ENCODE data around the gene MLIP. TPM values are rescaled to one million over a fixed set of nuclear protein-coding genes. Genes with fewer than 3 reads are reported as not detected.

MLIP gene
- total and polyA plus RNA-seq, 10 donors = 0.02 to 0.30 (median 0.07) TPM; not detected in 6

GRCh38 chr6:54262499-54262898 is 151.3 kb downstream of the MLIP start:
- TF ChIP-seq POLR2A (IDR thresholded peaks at IDR 0.05) (no peak), POLR2AphosphoS5 (IDR thresholded peaks at IDR 0.05) (no peak)
- Histone ChIP-seq H3K9me3 (no peaks in the 10 kb centered on the region), H3K36me3 (no peaks in the 10 kb centered on the region), H3K27me3 (replicated peaks in 1 of 7) (no peaks in the 10 kb centered on the region), H3K4me3 (no peak overlapping the region), H3K27ac (no peak overlapping the region), H3K4me1 (no peaks in the 10 kb centered on the region)
- intact Hi-C loops (cut with DNase I; ENCODE audit: low total_unique reads) = no loop called here
- 33 to 58% (median 46%) methylated on average over 1 of the region's 1 CpG for WGBS, 5 donors
- no peak for DNase-seq

DNA sequence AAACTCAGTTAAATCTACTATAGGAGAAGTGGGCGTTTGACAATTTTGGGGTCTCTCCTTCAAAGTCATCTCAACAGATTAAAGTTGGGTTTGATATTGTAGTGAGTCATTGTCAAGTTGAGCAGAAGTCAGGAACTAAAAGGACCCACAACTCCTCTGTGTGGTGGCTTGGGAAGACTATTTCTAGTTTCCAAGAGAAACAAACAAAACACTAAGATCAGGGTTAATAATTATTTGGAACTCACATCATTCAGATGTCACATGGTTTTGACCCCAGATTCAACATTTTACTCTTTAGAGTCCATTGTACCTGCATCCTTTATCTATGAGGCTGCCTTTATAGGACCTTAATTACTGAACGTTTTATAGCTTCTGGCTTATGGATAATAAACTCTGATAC is 151.7 kb downstream of the MLIP start:
- TF ChIP-seq POLR2A (IDR thresholded peaks at IDR 0.05) = no peak
- TF ChIP-seq POLR2AphosphoS5 (IDR thresholded peaks at IDR 0.05) = no peak
- TF ChIP-seq, protein P1, sequence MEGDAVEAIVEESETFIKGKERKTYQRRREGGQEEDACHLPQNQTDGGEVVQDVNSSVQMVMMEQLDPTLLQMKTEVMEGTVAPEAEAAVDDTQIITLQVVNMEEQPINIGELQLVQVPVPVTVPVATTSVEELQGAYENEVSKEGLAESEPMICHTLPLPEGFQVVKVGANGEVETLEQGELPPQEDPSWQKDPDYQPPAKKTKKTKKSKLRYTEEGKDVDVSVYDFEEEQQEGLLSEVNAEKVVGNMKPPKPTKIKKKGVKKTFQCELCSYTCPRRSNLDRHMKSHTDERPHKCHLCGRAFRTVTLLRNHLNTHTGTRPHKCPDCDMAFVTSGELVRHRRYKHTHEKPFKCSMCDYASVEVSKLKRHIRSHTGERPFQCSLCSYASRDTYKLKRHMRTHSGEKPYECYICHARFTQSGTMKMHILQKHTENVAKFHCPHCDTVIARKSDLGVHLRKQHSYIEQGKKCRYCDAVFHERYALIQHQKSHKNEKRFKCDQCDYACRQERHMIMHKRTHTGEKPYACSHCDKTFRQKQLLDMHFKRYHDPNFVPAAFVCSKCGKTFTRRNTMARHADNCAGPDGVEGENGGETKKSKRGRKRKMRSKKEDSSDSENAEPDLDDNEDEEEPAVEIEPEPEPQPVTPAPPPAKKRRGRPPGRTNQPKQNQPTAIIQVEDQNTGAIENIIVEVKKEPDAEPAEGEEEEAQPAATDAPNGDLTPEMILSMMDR (IDR thresholded peaks at IDR 0.05 in 8 of 11, conservative IDR thresholded peaks at IDR 0.05 in 3 of 11) = no peak
- no peak overlapping the region for H3K27ac ChIP-seq
- intact Hi-C loops (cut with DNase I; ENCODE audit: low total_unique reads) = no loop called here
- no peaks in the 10 kb centered on the region for H3K9me3 ChIP-seq
- no peak for DNase-seq
- no peaks in the 10 kb centered on the region for H3K27me3 ChIP-seq (replicated peaks in 1 of 7)
- no peaks in the 10 kb centered on the region for H3K4me1 ChIP-seq
- no peaks in the 10 kb centered on the region for H3K36me3 ChIP-seq
- WGBS, 5 donors = 58 to 82% (median 64%) methylated on average over 2 of the region's 2 CpGs
- H3K4me3 ChIP-seq = no peak overlapping the region

GRCh38 chr6:54264581-54265272 is 153.5 kb downstream of the MLIP start:
- Histone ChIP-seq H3K4me3 (no peak overlapping the region), H3K36me3 (no peaks in the 10 kb centered on the region), H3K27me3 (replicated peaks in 1 of 7) (no peaks in the 10 kb centered on the region), H3K9me3 (no peaks in the 10 kb centered on the region), H3K27ac (no peak overlapping the region), H3K4me1 (no peaks in the 10 kb centered on the region)
- WGBS, 5 donors = 91 to 96% (median 93%) methylated on average over 4 of the region's 4 CpGs
- no peak for DNase-seq
- TF ChIP-seq POLR2A (IDR thresholded peaks at IDR 0.05) (no peak), POLR2AphosphoS5 (IDR thresholded peaks at IDR 0.05) (no peak)
- TF ChIP-seq, protein P1 (IDR thresholded peaks at IDR 0.05 in 8 of 11, conservative IDR thresholded peaks at IDR 0.05 in 3 of 11) = no peak
- intact Hi-C loops (cut with DNase I; ENCODE audit: low total_unique reads) = no loop called here

- no peak for DNase-seq
- Histone ChIP-seq H3K4me1 (no peaks in the 10 kb centered on the region), H3K4me3 (no peak overlapping the region), H3K9me3 (no peaks in the 10 kb centered on the region), H3K36me3 (no peaks in the 10 kb centered on the region), H3K27ac (no peak overlapping the region), H3K27me3 (replicated peaks in 1 of 7) (no peaks in the 10 kb centered on the region)
- TF ChIP-seq POLR2AphosphoS5 (IDR thresholded peaks at IDR 0.05) (no peak), POLR2A (IDR thresholded peaks at IDR 0.05) (no peak)
- TF ChIP-seq, protein P1 (IDR thresholded peaks at IDR 0.05 in 8 of 11, conservative IDR thresholded peaks at IDR 0.05 in 3 of 11) = no peak
- 77 to 80% (median 77%) methylated on average over 5 of the region's 5 CpGs for WGBS, 5 donors
- intact Hi-C loops (cut with DNase I; ENCODE audit: low total_unique reads) = no loop called here
Observed at GRCh38 chr6:54266400-54266923, 155.2 kb downstream of the MLIP start.

Measured in spleen (tissue), 11 donors.